ENCODE results near the gene SLC5A7. TPM values are rescaled to one million over a fixed set of nuclear protein-coding genes. Genes with fewer than 3 reads are reported as not detected.

The SLC5A7 gene
- total and polyA plus RNA-seq, 4 donors = 0.06 to 2.1 (median 0.44) TPM

- Histone ChIP-seq H3K27ac (ENCODE audit: low read depth in 1 of 2, low read length in 1 of 2) (no peak overlapping the region), H3K9me3 (ENCODE audit: control insufficient read depth in 4 of 4, insufficient read depth in 3 of 4, low read length in 3 of 4) (peaks cover 0 to 5% (median 3%) of the 10 kb centered on the region in 4 donors), H3K36me3 (ENCODE audit: control insufficient read depth in 4 of 4, insufficient read depth in 4 of 4, low read length in 4 of 4) (no peaks in the 10 kb centered on the region), H3K4me1 (ENCODE audit: control insufficient read depth in 5 of 5, insufficient read depth in 5 of 5, low read length in 5 of 5) (no peaks in the 10 kb centered on the region), H3K9ac (ENCODE audit: insufficient read depth in 1 of 2, low read length in 2 of 2) (no peak overlapping the region), H3K4me3 (no peak overlapping the region), H3K27me3 (ENCODE audit: control insufficient read depth in 3 of 3, insufficient read depth in 3 of 3, low read length in 2 of 3) (no peaks in the 10 kb centered on the region)
- 70 to 81% methylated on average over 5 of the region's 5 CpGs for WGBS, 2 donors
- ATAC-seq (ENCODE audit: insufficient read depth, low FRiP score) (no peak), DNase-seq (no peak)
- TF ChIP-seq CTCF (IDR thresholded peaks at IDR 0.05; ENCODE audit: control extremely low read depth, extremely low read depth) = no peak
Observed at GRCh38 chr2:108048752-108049151, 62.4 kb downstream of the SLC5A7 start.

GRCh38 chr2:108058576-108059137 lies 72.3 kb downstream of the SLC5A7 start:
- no peaks in the 10 kb centered on the region for H3K27me3 ChIP-seq (ENCODE audit: control insufficient read depth in 3 of 3, insufficient read depth in 3 of 3, low read length in 2 of 3)
- no peak for TF ChIP-seq CTCF (IDR thresholded peaks at IDR 0.05; ENCODE audit: control extremely low read depth, extremely low read depth)
- H3K9ac ChIP-seq (ENCODE audit: insufficient read depth in 1 of 2, low read length in 2 of 2) = no peak overlapping the region
- H3K27ac ChIP-seq (ENCODE audit: low read depth in 1 of 2, low read length in 1 of 2) = no peak overlapping the region
- ATAC-seq (ENCODE audit: insufficient read depth, low FRiP score) = no peak
- DNase-seq = no peak
- H3K9me3 ChIP-seq (ENCODE audit: control insufficient read depth in 4 of 4, insufficient read depth in 3 of 4, low read length in 3 of 4) = no peaks in the 10 kb centered on the region
- WGBS, 2 donors = 86 to 91% methylated on average over 3 of the region's 3 CpGs
- no peaks in the 10 kb centered on the region for H3K4me1 ChIP-seq (ENCODE audit: control insufficient read depth in 5 of 5, insufficient read depth in 5 of 5, low read length in 5 of 5)
- no peak overlapping the region for H3K4me3 ChIP-seq
- H3K36me3 ChIP-seq (ENCODE audit: control insufficient read depth in 4 of 4, insufficient read depth in 4 of 4, low read length in 4 of 4) = no peaks in the 10 kb centered on the region

GRCh38 chr2:108061439-108062042 lies 75.2 kb downstream of the SLC5A7 start:
- H3K36me3 ChIP-seq (ENCODE audit: control insufficient read depth in 4 of 4, insufficient read depth in 4 of 4, low read length in 4 of 4) = no peaks in the 10 kb centered on the region
- no peak for ATAC-seq (ENCODE audit: insufficient read depth, low FRiP score)
- no peak overlapping the region for H3K27ac ChIP-seq (ENCODE audit: low read depth in 1 of 2, low read length in 1 of 2)
- H3K9ac ChIP-seq (ENCODE audit: insufficient read depth in 1 of 2, low read length in 2 of 2) = no peak overlapping the region
- no peak for TF ChIP-seq CTCF (IDR thresholded peaks at IDR 0.05; ENCODE audit: control extremely low read depth, extremely low read depth)
- H3K4me3 ChIP-seq = no peak overlapping the region
- no peaks in the 10 kb centered on the region for H3K27me3 ChIP-seq (ENCODE audit: control insufficient read depth in 3 of 3, insufficient read depth in 3 of 3, low read length in 2 of 3)
- 71 to 93% methylated on average over 4 of the region's 4 CpGs for WGBS, 2 donors
- H3K4me1 ChIP-seq (ENCODE audit: control insufficient read depth in 5 of 5, insufficient read depth in 5 of 5, low read length in 5 of 5) = no peaks in the 10 kb centered on the region
- H3K9me3 ChIP-seq (ENCODE audit: control insufficient read depth in 4 of 4, insufficient read depth in 3 of 4, low read length in 3 of 4) = no peaks in the 10 kb centered on the region
- no peak for DNase-seq

Other genes starting within 250 kb of the SLC5A7 start
- under 1 TPM in 1 of 2 donors, not detected in 1; 0.15 TPM for gene RGPD4, start 159.6 kb upstream of the SLC5A7 start, total RNA-seq
- not detected for gene RGPD4, start 159.6 kb upstream of the SLC5A7 start, polyA plus RNA-seq

All from lung (tissue), 12 donors.